ENCODE data around the gene IGSF21.

- TF ChIP-seq CTCF (IDR thresholded peaks at IDR 0.05): no peak
- no peak for TF ChIP-seq EZH2 (IDR thresholded peaks at IDR 0.05; ENCODE audit: borderline replicate concordance, insufficient read depth, low read depth, low read length, poor library complexity, severe bottlenecking)
These were observed 231.6 kb downstream of the IGSF21 start for GRCh38 chr1:18339161-18339560.
